ENCODE data around the gene BST1. TPM values are rescaled to one million over a fixed set of nuclear protein-coding genes. Genes with fewer than 3 reads are reported as not detected.

The BST1 gene
- total RNA-seq, 3 donors from 2014 or later (not counting 1 experiment from before 2014, with no cell fraction given) = 1.8 to 6.4 (median 2.2) TPM

GRCh38 chr4:15778289-15779241 lies 75.7 kb downstream of the BST1 start, which contains the start of gene CD38:
CD38 (plus strand) TSS chr4:15778328; CDS start chr4:15778415, 87 bp downstream.
- WGBS (ENCODE audit: insufficient coverage) = under 1% methylated on average over 72 of the region's 76 CpGs
- Histone ChIP-seq H3K36me3 (ENCODE audit: control insufficient read depth, insufficient read depth, low read length) (peaks cover 3% of the 10 kb centered on the region), H3K27me3 (ENCODE audit: control insufficient read depth, insufficient read depth, low read length) (no peaks in the 10 kb centered on the region), H3K27ac (ENCODE audit: low read length) (peak within 1 kb of the TSS; percentile 49), H3K9me3 (ENCODE audit: control insufficient read depth, insufficient read depth, low read length) (no peaks in the 10 kb centered on the region), H3K4me1 (ENCODE audit: control insufficient read depth, insufficient read depth, low read length) (peaks cover 46% of the 10 kb centered on the region), H3K4me3 (ENCODE audit: low read length) (peak within 1 kb of the TSS; percentile 59)
- intact Hi-C loops (cut with micrococcal nuclease) = loop anchor here (1.0 to 2.0 kb wide), 4 partner anchors 7 to 184 kb away; partner anchors contain the start of gene FGFBP2
- peak; percentile 61 to 68 for DNase-seq
- Mint-ChIP-seq H3K27me3 (ENCODE audit: low read depth in 2 of 2) (no peaks in the 10 kb centered on the region), H3K36me3 (peaks cover 11% of the 10 kb centered on the region), H3K4me3 (peak within 1 kb of the TSS; percentile 91), H3K9me3 (no peaks in the 10 kb centered on the region), H3K4me1 (peaks cover 71 to 78% of the 10 kb centered on the region in 2 donors), H3K27ac (peak within 1 kb of the TSS; percentile 83 to 86)
- TF ChIP-seq CTCF (IDR thresholded peaks at IDR 0.05) = no peak
- peak; percentile 55 to 71 (median 70) for ATAC-seq

DNA sequence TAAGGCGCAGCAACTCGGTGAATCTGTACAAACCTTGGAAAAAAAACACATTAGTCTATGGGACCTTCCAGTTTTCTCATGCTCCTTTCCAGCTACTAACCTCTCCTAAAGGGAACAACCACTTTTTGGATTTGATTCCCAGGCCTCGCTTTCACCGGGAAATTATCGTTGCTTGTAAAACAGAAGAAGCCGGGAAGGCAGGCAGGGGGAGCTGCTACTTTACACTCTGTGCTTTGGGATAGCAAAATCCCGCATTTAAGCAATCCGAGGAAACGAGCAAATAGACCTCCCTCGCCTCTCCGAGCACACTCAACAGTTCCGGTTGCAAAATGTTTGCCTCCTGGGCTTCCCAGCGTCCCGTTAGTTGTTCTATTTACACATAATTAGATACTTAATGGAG lies 76.4 kb downstream of the BST1 start:
- Mint-ChIP-seq H3K4me3 (peak overlapping the region; percentile 91), H3K27ac (peak overlapping the region; percentile 83 to 86), H3K27me3 (ENCODE audit: low read depth in 2 of 2) (no peaks in the 10 kb centered on the region), H3K4me1 (peaks cover 71 to 78% of the 10 kb centered on the region in 2 donors), H3K36me3 (peaks cover 16% of the 10 kb centered on the region), H3K9me3 (no peaks in the 10 kb centered on the region)
- H3K36me3 ChIP-seq (ENCODE audit: control insufficient read depth, insufficient read depth, low read length) = peaks cover 4% of the 10 kb centered on the region
- intact Hi-C loops (cut with micrococcal nuclease) = loop anchor here (1.0 to 2.0 kb wide), 4 partner anchors 8 to 183 kb away; partner anchors contain the start of gene FGFBP2
- H3K27me3 ChIP-seq (ENCODE audit: control insufficient read depth, insufficient read depth, low read length) = no peaks in the 10 kb centered on the region
- no peaks in the 10 kb centered on the region for H3K9me3 ChIP-seq (ENCODE audit: control insufficient read depth, insufficient read depth, low read length)
- H3K27ac ChIP-seq (ENCODE audit: low read length) = peak overlapping the region; percentile 49
- peak overlapping the region; percentile 59 for H3K4me3 ChIP-seq (ENCODE audit: low read length)
- no peak for TF ChIP-seq CTCF (IDR thresholded peaks at IDR 0.05)
- WGBS (ENCODE audit: insufficient coverage) = under 1% methylated on average over 11 of the region's 14 CpGs
- peaks cover 47% of the 10 kb centered on the region for H3K4me1 ChIP-seq (ENCODE audit: control insufficient read depth, insufficient read depth, low read length)
- DNase-seq (peak in 1 of 2 donors; percentile 38), ATAC-seq (no peak)

- DNase-seq = no peak
- peaks cover 48% of the 10 kb centered on the region for H3K4me1 ChIP-seq (ENCODE audit: control insufficient read depth, insufficient read depth, low read length)
- TF ChIP-seq CTCF (IDR thresholded peaks at IDR 0.05) = no peak
- Mint-ChIP-seq H3K4me1 (peaks cover 73 to 77% of the 10 kb centered on the region in 2 donors), H3K4me3 (peak overlapping the region; percentile 91), H3K36me3 (peaks cover 17% of the 10 kb centered on the region), H3K27me3 (ENCODE audit: low read depth in 2 of 2) (no peaks in the 10 kb centered on the region), H3K27ac (peak overlapping the region; percentile 83 to 86), H3K9me3 (no peaks in the 10 kb centered on the region)
- WGBS (ENCODE audit: insufficient coverage) = no CpG with 5 or more reads among the region's 1 CpG
- no peak overlapping the region for H3K27ac ChIP-seq (ENCODE audit: low read length)
- intact Hi-C loops (cut with micrococcal nuclease) = loop anchor here (1.0 to 2.0 kb wide), 4 partner anchors 9 to 183 kb away; partner anchors contain the start of gene FGFBP2
- peak in 1 of 3 donors; percentile 13 for ATAC-seq
- peak overlapping the region; percentile 59 for H3K4me3 ChIP-seq (ENCODE audit: low read length)
- H3K9me3 ChIP-seq (ENCODE audit: control insufficient read depth, insufficient read depth, low read length) = no peaks in the 10 kb centered on the region
- no peaks in the 10 kb centered on the region for H3K27me3 ChIP-seq (ENCODE audit: control insufficient read depth, insufficient read depth, low read length)
- peaks cover 5% of the 10 kb centered on the region for H3K36me3 ChIP-seq (ENCODE audit: control insufficient read depth, insufficient read depth, low read length)
Observed at GRCh38 chr4:15779809-15780208, 76.9 kb downstream of the BST1 start.
